HepG2 (cell line): ENCODE measurements around the gene HDGFL2. TPM values are rescaled to one million over a fixed set of nuclear protein-coding genes. Genes with fewer than 3 reads are reported as not detected.

Experiments
- ATAC-seq: fragments of 200-7000 bp; cut with Tn5 transposase; 3 replicates; pipeline ENCODE4 v1.9.1; 2020; ENCODE audit warnings: mild to moderate bottlenecking, moderate library complexity
- BruUV-seq: library from RNA; stranded (reverse); fragments of 400-500 nt; replicated peaks from 2 replicates; lab custom pipeline; 2021; lab: Mats Ljungman, UMichigan
- CTCF ChIA-PET: fragments of 300-600 bp; formaldehyde crosslinking; extraction: SDS; loops from one replicate; lab custom pipeline; 2021; ENCODE audit warnings: low total read pairs, inconsistent platforms, low intra/inter-chr PET ratio; lab: Yijun Ruan, JAX
- POLR2A ChIA-PET: fragments of 350-600 bp; sonication (Branson Sonifier 250); formaldehyde crosslinking; loops from one replicate; lab custom pipeline; 2020; ENCODE audit warnings: antibody characterized with exemption, inconsistent platforms; lab: Yijun Ruan, JAX
- DNase-seq: peaks from one replicate; pipeline ENCODE4 v3.0.0-alpha.2; 2015; ENCODE audit warnings: low spot score
- FAIRE-seq: peaks from 3 replicates; lab custom pipeline; 2011; peaks lifted over from hg19 to GRCh38; lab: Jason Lieb, UNC
- H2AFZ ChIP-seq: one replicate; pipeline ENCODE4 v1.6.1; 2011; ENCODE audit warnings: low read length, inconsistent platforms
- H3K27ac ChIP-seq: fragments of 300-600 bp; 3 replicates; pipeline ENCODE4 v1.8.0; 2011; ENCODE audit warnings: mixed run types, mild to moderate bottlenecking, mixed read lengths, low read length, inconsistent platforms; ENCODE audit not compliant: insufficient read depth; ENCODE audit errors: extremely low read length
- H3K27me3 ChIP-seq, 2 experiments: fragments of 200-600 bp in 1 of 2; 2 replicates in 1 of 2; 3 replicates in 1 of 2; pipeline versions ENCODE4 v1.6.0 to v1.8.0; 2011; ENCODE audit warnings: low read length in 2 of 2, mild to moderate bottlenecking in 2 of 2, moderate library complexity in 2 of 2, inconsistent platforms in 1 of 2; ENCODE audit not compliant: insufficient read depth in 2 of 2, control insufficient read depth in 1 of 2
- H3K36me3 ChIP-seq, 2 experiments: fragments of 200-600 bp in 1 of 2; replicated peaks in 1 of 2; 2 replicates in 1 of 2; 3 replicates in 1 of 2; pipeline versions ENCODE4 v1.5.1 to v1.8.0; 2011; ENCODE audit warnings: low read length in 2 of 2, inconsistent platforms in 1 of 2; ENCODE audit not compliant: insufficient read depth in 2 of 2, control insufficient read depth in 1 of 2
- H3K4me1 ChIP-seq: 2 replicates; pipeline ENCODE4 v1.5.1; 2012; ENCODE audit warnings: low read length, inconsistent platforms; ENCODE audit not compliant: insufficient read depth
- H3K4me2 ChIP-seq: 2 replicates; pipeline ENCODE4 v1.6.0; 2011; ENCODE audit warnings: low read depth, low read length, inconsistent platforms
- H3K4me3 ChIP-seq, 3 experiments: fragments of 200-600 bp in 1 of 3; sonication (generic), shearing (Covaris generic) in 1 of 3; replicated peaks in 1 of 3; 2 replicates each; pipeline ENCODE4 v1.5.1; 2011 to 2016; ENCODE audit warnings: low read length in 3 of 3, inconsistent platforms in 2 of 3, low read depth in 2 of 3, mild to moderate bottlenecking in 2 of 3, control low read depth in 1 of 3, mixed read lengths in 1 of 3; ENCODE audit not compliant: insufficient read depth in 1 of 3
- H3K79me2 ChIP-seq: one replicate; pipeline ENCODE4 v1.6.1; 2011; ENCODE audit warnings: low read length, inconsistent platforms; ENCODE audit not compliant: insufficient read depth
- H3K9ac ChIP-seq: 2 replicates; pipeline ENCODE4 v1.6.0; 2011; ENCODE audit warnings: mild to moderate bottlenecking, low read depth, low read length, inconsistent platforms; ENCODE audit not compliant: insufficient read depth
- H3K9me3 ChIP-seq: 2 replicates; pipeline ENCODE4 v1.5.1; 2012; ENCODE audit warnings: mild to moderate bottlenecking, low read length
- H4K20me1 ChIP-seq: 2 replicates; pipeline ENCODE4 v1.6.0; 2011; ENCODE audit warnings: inconsistent platforms, mild to moderate bottlenecking, low read length, moderate library complexity; ENCODE audit not compliant: insufficient read depth
- AGO2 ChIP-seq: fragments of 200-400 bp; formaldehyde crosslinking; optimal IDR thresholded peaks from 2 replicates; pipeline ENCODE3; 2017; ENCODE audit warnings: mild to moderate bottlenecking, low read depth, low read length, moderate library complexity
- CCDC6 ChIP-seq: sonication (generic); formaldehyde crosslinking; IDR thresholded peaks from 2 replicates; pipeline ENCODE4 v1.8.1; 2022; ENCODE audit warnings: mild to moderate bottlenecking, missing genetic modification reagents, moderate library complexity
- ISL2 ChIP-seq: sonication (generic); formaldehyde crosslinking; IDR thresholded peaks from 2 replicates; pipeline ENCODE4 v1.5.0; 2020; ENCODE audit warnings: missing genetic modification reagents
- MYNN ChIP-seq: sonication (generic); formaldehyde crosslinking; IDR thresholded peaks from 2 replicates; pipeline ENCODE4 v1.4.0; 2020; ENCODE audit warnings: mild to moderate bottlenecking, low read depth, missing genetic modification reagents
- RNF2 ChIP-seq: fragments of 450-650 bp; conservative IDR thresholded peaks from 2 replicates; pipeline ENCODE4 v1.6.1; 2016; ENCODE audit warnings: low read depth
- ZFP36L1 ChIP-seq: sonication (generic); formaldehyde crosslinking; IDR thresholded peaks from 2 replicates; pipeline ENCODE4 v1.8.0; 2022; ENCODE audit warnings: mild to moderate bottlenecking, missing genetic modification reagents, moderate library complexity
- ZNF337 ChIP-seq: sonication (generic); formaldehyde crosslinking; IDR thresholded peaks from 2 replicates; pipeline ENCODE4 v1.5.1; 2020; ENCODE audit warnings: missing genetic modification reagents, low read depth, mild to moderate bottlenecking, borderline replicate concordance
- ZNF572 ChIP-seq: sonication (generic); formaldehyde crosslinking; IDR thresholded peaks from 2 replicates; pipeline ENCODE4 v1.5.1; 2020; ENCODE audit warnings: mild to moderate bottlenecking, missing genetic modification reagents
- ZNF768 ChIP-seq: sonication (generic); formaldehyde crosslinking; IDR thresholded peaks from 2 replicates; pipeline ENCODE4 v1.4.0; 2020; ENCODE audit warnings: missing genetic modification reagents
- ZNF773 ChIP-seq: sonication (generic); formaldehyde crosslinking; IDR thresholded peaks from 2 replicates; pipeline ENCODE4 v1.4.0; 2020; ENCODE audit warnings: missing genetic modification reagents, borderline replicate concordance
- WGBS: methylation state at CpG from one replicate; pipeline ENCODE4 v1.1.6; 2017; ENCODE audit warnings: low lambda C conversion rate; 5-methylcytosine and 5-hydroxymethylcytosine counted together
- in situ Hi-C: cut with HindIII; loops from 2 replicates; pipeline ENCODE4 v1.10.0; 2017; ENCODE audit warnings: low pct_unique_long_range_greater_than_20kb; ENCODE audit not compliant: extremely low pct_ligation_motif_present
- intact Hi-C: fragments of 100-400 bp; cut with micrococcal nuclease; formaldehyde crosslinking; loops from one replicate; pipeline ENCODE4 v1.10.0; 2022; ENCODE audit not compliant: unreplicated experiment
- polyA plus RNA-seq, 8 experiments: library from polyadenylated mRNA; depleted of rRNA in 3 of 8; stranded (reverse) in 7 of 8; unstranded in 1 of 8; fragments of >200 nt; fragmentation: Illumina TruSeq in 4 of 8; extraction: Trizol in 4 of 8; gene quantifications; 2 replicates each; pipeline versions ENCODE4 v1.2.1 to v1.2.3, GENCODE V29; 2011 to 2016; ENCODE audit warnings: low read depth in 4 of 8, missing spikeins in 1 of 8, mixed read lengths in 1 of 8; ENCODE audit not compliant: insufficient read depth in 1 of 8
- total RNA-seq, 5 experiments: library from RNA; depleted of rRNA; stranded (reverse); fragments of >200 nt; fragmentation: Illumina TruSeq; extraction: Trizol; gene quantifications; 2 replicates each; pipeline ENCODE4 v1.2.3, GENCODE V29; 2016; ENCODE audit warnings: low read depth in 1 of 5
- TF ChIP-seq, protein P1 (sequence below): sonication (generic); formaldehyde crosslinking; IDR thresholded peaks from 2 replicates; pipeline ENCODE4 v1.8.0; 2022; ENCODE audit warnings: mild to moderate bottlenecking, missing genetic modification reagents

Gene HDGFL2
- total and polyA plus RNA-seq, 2 of the 13 experiments (the other 11 are each of a cell fraction or from before 2014, with no cell fraction given): 20.0 to 51.1 TPM

GRCh38 chr19:4441994-4442818 lies 29.9 kb upstream of the HDGFL2 start:
- H4K20me1 ChIP-seq: no peaks in the 10 kb centered on the region
- CTCF ChIA-PET: no interaction called here
- H3K27me3 ChIP-seq: no peaks in the 10 kb centered on the region
- intact Hi-C loops (no loop called here), in situ Hi-C loops (no loop called here)
- no peak overlapping the region for H3K4me3 ChIP-seq
- POLR2A ChIA-PET: no interaction called here
- H3K9me3 ChIP-seq: no peaks in the 10 kb centered on the region
- no peak for FAIRE-seq
- no peak overlapping the region for H3K4me2 ChIP-seq
- BruUV-seq: no TSS peak
- no peak for DNase-seq
- no peak overlapping the region for H3K27ac ChIP-seq
- no peak overlapping the region for H2AFZ ChIP-seq
- no peak overlapping the region for H3K9ac ChIP-seq
- H3K4me1 ChIP-seq: no peaks in the 10 kb centered on the region
- 93% methylated on average over 21 of the region's 22 CpGs for WGBS
- H3K79me2 ChIP-seq: no peaks in the 10 kb centered on the region
- peaks cover 9 to 38% of the 10 kb centered on the region in 2 experiments; a peak in 4 of 5 replicates for H3K36me3 ChIP-seq
- ATAC-seq: no peak
- TF ChIP-seq CCDC6 (CRISPR knock-in tag): no peak
- peak; percentile 68 for TF ChIP-seq AGO2
- TF ChIP-seq ZNF768 (CRISPR knock-in tag): peak; percentile 24; the same call in 1 of the 2 replicates
- no peak for TF ChIP-seq ZNF773

DNA sequence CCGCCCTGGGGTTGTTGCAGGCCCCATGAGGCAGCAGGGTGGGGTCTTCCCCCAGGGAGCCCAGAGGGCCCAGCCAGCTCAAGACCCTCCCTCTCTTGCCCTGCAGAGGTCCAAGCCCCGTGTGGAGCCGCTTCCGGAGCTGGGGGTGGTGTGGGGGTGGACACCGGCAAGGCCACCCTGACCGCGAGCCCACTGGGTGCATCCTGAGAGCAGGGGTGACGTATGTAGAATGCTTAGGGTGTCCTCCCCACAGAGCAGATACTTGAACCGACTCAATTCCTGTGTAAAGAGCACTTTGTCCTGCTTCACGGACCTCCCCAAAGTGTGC lies 29.3 kb upstream of the HDGFL2 start:
- FAIRE-seq (no peak), ATAC-seq (no peak), DNase-seq (no peak)
- H3K9me3 ChIP-seq: no peaks in the 10 kb centered on the region
- WGBS: 96% methylated on average over 5 of the region's 10 CpGs
- H3K27ac ChIP-seq: no peak overlapping the region
- H3K4me3 ChIP-seq: no peak overlapping the region
- H3K9ac ChIP-seq: no peak overlapping the region
- peaks cover 15 to 41% of the 10 kb centered on the region in 2 experiments; a peak in 4 of 5 replicates for H3K36me3 ChIP-seq
- no TSS peak for BruUV-seq
- H3K4me2 ChIP-seq: no peak overlapping the region
- H3K4me1 ChIP-seq: no peaks in the 10 kb centered on the region
- H3K27me3 ChIP-seq: no peaks in the 10 kb centered on the region
- H4K20me1 ChIP-seq: no peaks in the 10 kb centered on the region
- no peaks in the 10 kb centered on the region for H3K79me2 ChIP-seq
- ChIA-PET CTCF (no interaction called here), POLR2A (no interaction called here)
- intact Hi-C loops (no loop called here), in situ Hi-C loops (no loop called here)
- TF ChIP-seq MYNN (CRISPR knock-in tag) (no peak), ISL2 (CRISPR knock-in tag) (no peak), ZFP36L1 (CRISPR knock-in tag) (no peak), RNF2 (no peak), ZNF337 (CRISPR knock-in tag) (no peak), ZNF572 (no peak)
- TF ChIP-seq, protein P1, sequence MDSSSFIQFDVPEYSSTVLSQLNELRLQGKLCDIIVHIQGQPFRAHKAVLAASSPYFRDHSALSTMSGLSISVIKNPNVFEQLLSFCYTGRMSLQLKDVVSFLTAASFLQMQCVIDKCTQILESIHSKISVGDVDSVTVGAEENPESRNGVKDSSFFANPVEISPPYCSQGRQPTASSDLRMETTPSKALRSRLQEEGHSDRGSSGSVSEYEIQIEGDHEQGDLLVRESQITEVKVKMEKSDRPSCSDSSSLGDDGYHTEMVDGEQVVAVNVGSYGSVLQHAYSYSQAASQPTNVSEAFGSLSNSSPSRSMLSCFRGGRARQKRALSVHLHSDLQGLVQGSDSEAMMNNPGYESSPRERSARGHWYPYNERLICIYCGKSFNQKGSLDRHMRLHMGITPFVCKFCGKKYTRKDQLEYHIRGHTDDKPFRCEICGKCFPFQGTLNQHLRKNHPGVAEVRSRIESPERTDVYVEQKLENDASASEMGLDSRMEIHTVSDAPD (CRISPR knock-in tag): no peak
- no peak overlapping the region for H2AFZ ChIP-seq
